Islet of Langerhans (tissue), 1 donor: ENCODE measurements around the gene COL20A1.
"Not testable (repeated sequence)": the region's sequence is repeated elsewhere in the genome, so short reads cannot be mapped to it uniquely, and the experiment has no call there.

ENCODE experiments used
- FAIRE-seq: peaks from one replicate; lab custom pipeline; 2011; peaks lifted over from hg19 to GRCh38; lab: Jason Lieb, UNC

Gene COL20A1

GRCh38 chr20:63291811-63292210 is 1.2 kb upstream of the COL20A1 start:
- no peak for FAIRE-seq

- no peak for FAIRE-seq
These were observed 689 bp upstream of the COL20A1 start for GRCh38 chr20:63292292-63292701.

DNA sequence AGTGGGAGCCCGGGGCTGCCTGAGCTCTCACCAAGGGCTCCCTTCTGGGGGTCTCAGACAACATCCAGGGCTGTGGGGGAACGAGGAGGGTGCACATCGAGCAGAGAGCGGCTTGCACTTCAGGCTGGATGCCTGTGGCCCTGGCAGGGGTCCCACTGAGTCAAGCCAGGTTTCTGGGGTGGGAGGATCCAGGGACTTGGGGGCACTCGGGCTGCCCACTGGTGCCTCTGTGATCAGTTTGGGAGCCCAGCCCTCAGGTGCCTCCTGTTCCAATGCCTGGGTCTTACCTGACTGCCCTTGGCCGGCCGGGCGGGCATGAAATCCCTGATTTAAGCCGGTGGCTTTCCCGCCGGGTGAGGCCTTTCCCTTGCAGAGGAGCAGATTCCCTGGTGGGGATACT is 470 bp downstream of the COL20A1 start:
- no peak for FAIRE-seq

DNA sequence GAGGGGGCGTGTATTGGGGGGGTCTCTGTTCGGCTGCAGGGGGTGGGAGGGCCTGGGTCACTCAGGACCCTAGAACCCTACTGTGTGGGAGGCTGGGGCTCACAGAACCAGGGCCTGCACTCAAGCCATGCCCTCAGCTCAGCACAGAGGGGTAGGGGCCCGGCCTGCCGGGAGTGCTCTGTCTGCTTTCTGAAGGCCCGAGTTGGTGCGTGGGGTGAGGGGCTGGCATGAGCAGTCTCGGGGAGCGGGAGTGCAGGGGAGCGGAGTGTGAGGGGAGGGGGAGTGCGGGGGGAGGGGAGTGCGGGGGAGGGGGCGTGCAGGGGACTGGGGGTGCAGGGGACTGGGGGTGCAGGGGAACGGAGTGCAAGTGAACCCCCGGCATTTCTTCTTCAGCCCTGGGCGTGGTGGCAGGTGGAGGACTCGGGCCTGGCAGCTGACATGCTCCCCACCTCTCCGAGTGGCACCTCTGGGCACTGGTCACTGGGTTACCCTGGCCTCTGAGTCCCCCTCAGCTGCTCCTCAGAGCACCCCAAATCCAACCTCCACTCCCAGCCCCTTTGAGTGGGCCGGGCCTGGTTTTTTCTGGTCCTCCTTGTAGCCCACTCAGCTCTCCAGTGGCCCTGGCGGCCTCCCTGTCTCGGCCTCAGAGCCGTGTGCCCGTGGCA is 1.0 kb downstream of the COL20A1 start:
- FAIRE-seq, result no peak

- no peak for FAIRE-seq
These were observed 1.5 kb downstream of the COL20A1 start for GRCh38 chr20:63294536-63294900.

DNA sequence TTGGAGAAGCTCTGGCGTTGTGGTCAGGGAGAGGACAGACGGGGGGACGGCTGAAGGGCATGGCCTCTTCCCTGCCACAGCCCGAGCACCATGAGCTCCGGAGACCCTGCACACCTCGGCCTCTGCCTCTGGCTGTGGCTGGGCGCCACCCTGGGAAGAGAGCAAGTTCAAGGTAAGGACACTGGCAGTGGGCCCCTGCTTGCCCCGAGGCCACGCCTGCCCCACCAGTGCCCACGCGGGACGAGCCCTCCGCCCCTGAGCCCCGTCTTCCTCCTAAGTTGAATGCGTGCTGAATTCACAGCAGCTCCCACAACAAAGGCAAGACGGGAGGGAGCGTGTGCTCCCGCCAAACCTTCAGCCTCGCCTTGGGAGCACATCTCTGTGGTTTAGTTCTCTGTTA is 2.0 kb downstream of the COL20A1 start:
- FAIRE-seq, result no peak

DNA sequence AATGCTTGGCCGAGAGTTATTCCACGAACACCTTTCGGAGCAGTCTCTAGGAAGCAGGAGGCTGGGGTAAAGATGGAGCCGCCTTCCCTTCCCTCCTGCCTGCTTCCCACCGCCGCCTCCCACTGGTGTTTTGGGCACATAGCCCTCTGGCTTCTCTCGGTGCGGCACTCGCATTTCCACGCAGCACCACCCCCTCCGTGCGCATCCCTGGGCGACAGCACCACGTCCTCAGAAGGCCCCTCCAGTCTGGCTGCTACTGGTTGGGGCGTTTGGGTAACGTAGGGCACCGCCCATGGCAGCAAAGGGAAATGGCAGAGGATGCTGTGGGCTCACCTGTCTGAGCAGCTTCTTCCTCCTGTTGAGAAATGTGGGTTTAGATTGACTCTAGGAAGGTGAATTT is 2.4 kb downstream of the COL20A1 start:
- FAIRE-seq, result no peak

DNA sequence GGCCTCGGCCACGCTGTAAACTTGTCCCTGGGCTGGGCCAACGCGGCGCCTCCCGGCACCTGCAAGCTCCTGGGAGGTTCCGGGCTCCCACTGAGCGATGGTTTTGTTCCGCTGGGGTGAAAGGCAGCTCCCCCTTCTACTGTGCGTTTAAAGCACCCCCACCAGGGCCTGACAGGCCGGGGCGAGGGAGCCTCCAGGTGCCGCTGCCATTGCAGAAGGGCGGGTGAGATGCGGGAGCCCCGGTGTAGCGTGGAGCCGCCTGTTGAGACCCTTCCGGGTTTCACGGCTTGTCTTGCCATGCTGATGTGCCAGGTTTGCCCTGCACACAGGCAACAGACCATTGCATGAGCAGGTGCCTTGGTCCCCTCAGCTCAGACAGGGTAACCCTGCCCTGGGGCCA is 2.9 kb downstream of the COL20A1 start:
- FAIRE-seq, result no peak

- FAIRE-seq, result no peak
These were observed 3.7 kb downstream of the COL20A1 start for GRCh38 chr20:63296531-63297299.

- no peak for FAIRE-seq
These were observed 4.4 kb downstream of the COL20A1 start for GRCh38 chr20:63297371-63297781.

DNA sequence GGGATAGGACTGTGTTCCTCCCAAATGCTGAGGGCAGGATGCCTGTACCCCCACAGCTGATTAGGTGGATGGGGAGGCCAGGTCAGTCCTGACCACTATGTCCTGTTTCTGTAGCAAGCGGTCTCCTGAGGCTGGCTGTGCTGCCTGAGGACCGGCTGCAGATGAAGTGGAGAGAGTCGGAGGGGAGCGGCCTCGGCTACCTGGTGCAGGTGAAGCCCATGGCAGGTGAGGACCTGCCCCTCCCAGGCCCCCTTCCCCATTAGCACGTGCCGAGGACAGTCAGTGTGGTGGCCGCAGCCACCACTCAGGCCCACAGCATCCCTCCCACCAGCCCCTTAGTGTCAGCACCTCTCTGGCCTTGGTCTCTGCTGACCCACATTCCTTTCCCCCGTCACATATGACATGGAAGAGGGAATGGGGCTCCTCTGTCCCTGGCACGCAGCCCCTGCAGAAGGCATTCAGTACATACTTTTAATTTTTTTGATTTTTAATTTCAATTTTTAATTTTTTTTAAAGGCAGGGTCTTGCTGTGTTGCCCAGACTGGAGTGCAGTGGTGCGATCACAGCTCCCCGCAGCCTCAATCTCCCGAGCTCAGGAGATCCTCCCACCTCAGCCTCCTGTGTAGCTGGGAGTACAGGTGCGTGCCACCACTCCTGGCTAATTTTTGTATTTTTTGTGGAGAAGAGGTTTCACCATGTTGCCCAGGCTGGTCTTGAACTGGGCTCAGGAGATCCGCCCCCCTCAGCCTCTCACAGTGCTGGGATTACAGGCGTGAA is 5.0 kb downstream of the COL20A1 start:
- no peak for FAIRE-seq

DNA sequence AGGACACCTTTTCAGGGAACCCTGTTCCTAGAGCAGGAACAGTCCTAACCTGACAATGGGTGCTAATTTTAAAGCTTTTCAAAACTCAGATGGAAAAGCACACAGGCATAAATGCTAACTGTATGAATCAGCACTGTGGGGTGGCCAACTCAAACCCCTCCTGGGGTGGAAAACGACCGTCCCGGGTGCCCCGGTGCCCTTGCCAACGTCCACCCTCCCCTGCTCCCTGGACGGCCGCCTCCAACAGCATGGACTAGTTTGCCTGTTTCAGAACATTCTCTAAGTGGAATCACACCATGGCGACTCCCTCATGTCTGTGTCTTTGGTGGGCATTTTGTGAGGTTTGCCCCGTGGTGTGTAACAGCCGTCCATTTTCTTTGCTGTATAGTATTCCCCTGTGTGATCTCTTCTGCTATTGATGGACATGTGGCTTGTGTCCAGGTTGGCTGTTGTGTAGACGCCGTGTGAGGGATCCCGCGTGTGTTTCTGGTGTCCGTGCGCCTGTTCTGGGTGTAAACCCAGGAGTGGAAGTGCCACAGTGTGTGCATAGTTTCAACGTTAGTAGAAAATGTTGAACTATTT is 5.8 kb downstream of the COL20A1 start:
- no peak for FAIRE-seq

DNA sequence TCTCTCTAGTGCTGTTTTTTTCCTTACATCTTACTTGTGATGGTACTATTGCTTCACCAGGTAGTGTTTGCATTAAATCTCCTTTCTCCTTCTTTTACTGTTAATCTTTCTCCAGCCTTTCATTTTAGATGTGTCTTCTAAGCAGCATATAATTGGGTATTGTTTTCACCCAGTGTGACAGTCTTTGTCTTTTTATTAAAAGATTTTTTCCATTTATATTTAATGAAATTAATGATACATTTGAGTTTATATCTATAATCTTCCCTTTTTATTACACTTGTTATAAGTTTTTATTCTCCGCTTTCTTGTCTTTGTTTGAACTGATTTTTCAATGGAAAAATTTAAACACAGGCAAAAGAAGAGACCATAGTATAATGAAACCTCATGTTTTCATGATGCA is 8.7 kb downstream of the COL20A1 start:
- no peak for FAIRE-seq

DNA sequence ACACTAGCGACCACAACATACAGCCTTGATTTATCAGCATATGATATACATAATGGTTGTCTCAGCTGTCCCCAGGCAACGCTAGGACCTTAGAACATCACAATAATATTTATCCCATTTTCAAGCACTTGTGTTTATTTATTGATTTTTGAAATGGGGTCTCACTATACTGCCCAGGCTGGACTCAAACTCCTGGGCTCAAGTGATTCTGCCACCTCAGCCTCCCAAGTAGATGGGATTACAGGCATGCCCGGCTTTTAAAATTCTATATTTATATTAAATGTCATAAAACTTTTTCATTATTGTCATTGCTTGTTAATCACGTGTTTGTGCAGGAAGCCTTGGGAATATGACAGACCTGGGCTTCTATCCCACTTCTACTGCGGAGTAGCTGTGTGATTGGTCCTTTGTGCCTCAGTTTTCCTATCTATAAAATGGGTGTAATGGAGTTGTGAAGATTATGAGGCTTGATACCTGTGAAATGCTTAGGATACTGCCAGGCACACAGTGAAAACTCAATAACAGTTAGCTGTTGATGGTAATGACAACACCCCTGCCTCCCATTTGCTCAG is 10.2 kb downstream of the COL20A1 start:
- FAIRE-seq, result no peak

GRCh38 chr20:63305393-63305792 is 12.4 kb downstream of the COL20A1 start:
- no peak for FAIRE-seq

DNA sequence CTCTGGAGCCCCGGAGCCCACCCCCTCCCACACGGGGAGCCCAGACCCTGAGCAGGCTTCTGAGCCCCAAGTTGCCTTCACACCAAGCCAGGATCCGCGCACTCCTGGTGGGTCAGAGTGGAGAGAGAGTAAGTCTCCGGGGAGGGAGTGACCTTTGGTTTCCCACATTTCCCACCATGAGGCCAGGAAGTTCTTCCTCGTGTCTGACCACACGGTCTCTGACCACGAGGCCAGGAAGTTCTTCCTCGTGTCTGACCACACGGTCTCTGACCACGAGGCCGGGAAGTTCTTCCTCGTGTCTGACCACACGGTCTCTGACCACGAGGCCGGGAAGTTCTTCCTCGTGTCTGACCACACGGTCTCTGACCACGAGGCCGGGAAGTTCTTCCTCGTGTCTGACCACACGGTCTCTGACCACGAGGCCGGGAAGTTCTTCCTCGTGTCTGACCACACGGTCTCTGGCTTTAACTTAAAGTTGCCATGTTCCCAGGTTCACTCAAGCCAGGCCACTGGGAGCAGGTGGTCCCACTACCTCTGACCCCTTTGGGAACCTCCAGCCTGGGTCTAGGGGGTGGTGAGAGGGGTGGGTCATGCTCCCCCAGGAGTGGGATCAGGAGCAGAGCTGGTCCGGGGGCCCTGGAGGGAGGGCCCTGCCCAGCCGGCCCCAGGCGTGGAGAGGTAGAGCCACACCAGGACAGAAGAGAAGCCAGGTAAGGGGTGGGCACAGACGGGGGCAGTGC is 13.1 kb downstream of the COL20A1 start:
- FAIRE-seq, result not testable (repeated sequence)

- no peak for FAIRE-seq
These were observed 13.9 kb downstream of the COL20A1 start for GRCh38 chr20:63306673-63307537.

DNA sequence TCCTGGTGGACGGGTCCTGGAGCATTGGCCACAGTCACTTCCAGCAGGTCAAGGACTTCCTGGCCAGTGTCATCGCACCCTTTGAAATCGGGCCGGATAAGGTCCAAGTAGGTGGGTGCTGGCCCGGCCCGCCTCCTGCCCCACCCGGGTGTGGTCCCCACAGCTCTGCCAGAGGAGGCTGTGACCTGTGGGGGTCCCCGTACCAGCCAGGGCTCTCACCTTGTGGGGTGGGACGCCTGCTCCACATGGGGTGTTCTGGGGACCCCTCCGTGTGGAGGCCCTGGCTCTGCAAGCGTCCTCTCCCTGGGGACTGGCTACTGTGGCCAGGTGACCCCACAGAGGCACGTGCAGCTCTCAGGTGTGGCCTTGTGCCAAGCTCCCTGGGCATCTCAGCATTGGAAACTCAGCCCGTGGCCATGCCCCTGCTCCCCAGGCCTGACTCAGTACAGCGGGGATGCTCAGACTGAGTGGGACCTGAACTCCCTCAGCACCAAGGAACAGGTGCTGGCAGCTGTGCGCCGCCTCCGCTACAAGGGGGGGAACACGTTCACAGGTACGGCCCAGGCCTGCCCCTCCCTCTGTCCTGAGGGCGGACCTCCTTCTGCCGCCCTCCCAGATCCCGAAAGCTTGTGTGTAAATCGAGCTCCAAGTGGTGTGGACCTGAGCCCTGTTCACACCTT is 14.7 kb downstream of the COL20A1 start:
- no peak for FAIRE-seq

- no peak for FAIRE-seq
These were observed 15.4 kb downstream of the COL20A1 start for GRCh38 chr20:63308218-63308911.
